GM21423 (cell line): Measurements from ENCODE around the gene PPP1R17.

Experiments used
- ATAC-seq: cut with Tn5 transposase; IDR thresholded peaks from one replicate; pipeline ENCODE4 v1.9.1; 2021; ENCODE audit warnings: mild to moderate bottlenecking, moderate library complexity; ENCODE audit not compliant: unreplicated experiment

PPP1R17 gene

DNA sequence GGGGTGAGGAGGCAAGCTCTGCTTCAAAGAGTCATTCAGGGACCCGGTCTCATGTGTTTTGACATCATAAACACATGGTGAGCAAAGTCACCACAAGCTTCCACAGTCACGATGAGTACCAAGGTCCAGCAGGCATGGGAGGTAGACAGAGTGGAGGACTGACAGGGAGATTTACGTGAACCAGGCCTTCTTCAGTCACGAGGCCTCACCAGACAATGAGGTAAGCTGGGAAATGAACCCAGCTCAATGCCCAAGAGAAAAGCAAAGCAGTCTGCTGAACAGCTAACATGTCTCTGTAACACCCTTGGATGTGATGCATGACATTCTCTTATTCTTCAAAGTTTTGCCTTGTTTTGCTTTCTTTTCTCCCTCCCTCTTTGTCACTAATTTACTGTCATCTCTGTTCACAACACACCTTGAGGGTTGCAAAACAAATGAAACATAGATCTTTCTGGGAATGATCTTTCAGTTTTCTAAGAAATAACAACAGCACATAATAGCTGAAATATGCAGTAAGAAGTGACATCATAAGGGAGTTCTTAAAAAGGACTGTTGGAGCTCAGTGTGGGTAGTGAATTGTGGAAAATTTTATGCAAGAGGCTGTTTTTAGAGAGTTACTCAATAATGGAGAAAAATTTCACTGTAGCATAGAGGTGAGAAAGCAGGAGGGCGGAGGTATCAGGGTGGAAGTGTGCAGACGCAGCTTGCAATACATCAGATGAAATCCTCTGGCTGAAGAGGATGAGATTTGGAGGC is 9.0 kb downstream of the PPP1R17 start:
- no peak for ATAC-seq

DNA sequence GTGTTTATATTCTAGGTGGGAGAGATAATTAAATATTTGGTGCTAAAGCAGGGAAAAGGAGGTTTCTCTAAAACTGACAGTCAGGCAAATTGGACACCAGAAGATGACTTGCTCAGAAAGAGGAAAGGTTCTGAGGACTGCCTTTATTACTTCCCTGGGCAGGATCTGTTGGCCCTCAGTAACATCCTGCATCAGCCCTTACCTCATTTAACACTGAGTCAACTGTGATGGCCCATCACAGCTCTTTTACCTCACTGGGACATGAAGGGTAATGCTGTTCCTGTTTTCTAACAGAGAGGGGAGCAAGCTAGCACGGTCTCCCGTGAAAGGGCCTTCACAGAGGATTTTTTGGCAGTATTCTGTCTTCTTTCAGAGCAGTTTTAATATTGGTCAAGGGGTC is 12.0 kb downstream of the PPP1R17 start:
- no peak for ATAC-seq

DNA sequence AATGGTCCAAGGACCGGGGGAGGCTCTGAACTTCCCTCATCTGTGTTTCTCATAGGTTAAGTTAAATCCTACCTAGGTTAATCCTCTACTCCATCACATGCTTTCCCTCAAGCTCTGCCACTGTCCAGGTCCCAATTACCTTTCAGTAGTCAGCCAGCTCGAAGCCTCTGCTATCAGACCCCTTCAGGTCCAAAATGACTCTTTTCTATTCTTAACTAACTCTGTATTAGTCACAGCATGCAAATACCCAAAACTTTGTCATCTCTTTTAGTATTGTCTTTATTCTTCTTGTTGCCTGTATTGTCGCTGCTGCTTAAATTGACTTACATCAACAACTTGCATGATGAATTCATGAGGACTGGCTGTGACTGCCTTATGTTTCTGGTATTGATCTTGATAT is 15.3 kb downstream of the PPP1R17 start:
- ATAC-seq: no peak

DNA sequence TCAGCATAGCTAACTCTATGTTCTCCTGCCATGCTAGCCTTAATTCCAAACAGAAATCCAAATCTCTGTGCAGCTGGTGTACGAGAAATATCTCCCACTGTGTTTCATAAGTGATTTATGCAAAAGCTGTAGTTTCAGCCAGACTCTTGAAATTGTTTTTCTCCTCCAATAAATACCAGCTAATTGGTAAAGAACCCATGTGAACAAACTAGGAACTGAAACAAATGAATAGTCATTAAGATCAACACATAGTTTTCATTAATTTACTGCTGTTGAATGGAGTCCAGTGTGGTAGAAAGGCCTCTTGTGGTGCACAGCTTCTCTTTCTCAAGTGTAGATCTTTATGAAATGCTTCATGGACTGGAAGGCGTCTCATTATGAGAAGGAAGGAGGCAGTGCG is 18.4 kb downstream of the PPP1R17 start:
- no peak for ATAC-seq

DNA sequence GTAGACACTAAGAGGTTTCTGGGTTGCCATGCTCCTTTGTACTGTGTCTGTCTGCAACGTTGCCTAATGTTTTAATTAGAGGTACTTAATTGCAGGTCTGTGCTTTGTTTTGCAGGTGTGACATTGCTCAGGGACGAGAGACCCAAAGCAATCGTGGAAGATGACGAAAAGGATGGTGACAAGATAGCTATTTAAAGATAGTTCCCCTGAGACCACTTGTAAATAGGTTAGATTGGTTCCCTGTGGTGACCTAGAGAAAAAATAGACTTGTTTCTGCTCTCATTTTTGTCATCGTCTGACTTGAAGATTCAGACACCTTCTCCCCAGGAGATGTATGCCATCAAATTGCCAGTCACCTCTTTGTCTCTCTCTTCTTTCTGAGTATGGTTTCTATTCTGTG is 20.1 kb downstream of the PPP1R17 start:
- no peak for ATAC-seq

DNA sequence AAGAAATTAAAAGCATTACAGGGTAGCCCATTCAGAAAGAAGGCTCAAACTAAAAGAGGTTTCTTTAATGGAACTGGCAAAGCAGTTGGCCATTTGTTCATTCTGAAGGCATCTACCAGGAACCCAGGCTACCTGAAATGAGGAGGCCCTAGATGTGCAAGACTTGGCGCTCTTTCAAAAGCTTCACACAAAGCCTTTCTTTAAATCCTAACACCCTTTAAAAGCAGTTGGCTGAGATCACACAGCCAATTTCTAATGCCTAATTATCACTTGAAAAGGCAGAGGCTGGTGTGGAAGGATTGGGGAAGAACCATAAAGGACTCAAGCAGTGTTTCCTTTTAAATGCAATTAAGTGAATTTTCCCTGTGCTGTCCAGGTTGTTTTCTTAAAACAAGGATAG is 23.2 kb downstream of the PPP1R17 start:
- ATAC-seq: no peak

DNA sequence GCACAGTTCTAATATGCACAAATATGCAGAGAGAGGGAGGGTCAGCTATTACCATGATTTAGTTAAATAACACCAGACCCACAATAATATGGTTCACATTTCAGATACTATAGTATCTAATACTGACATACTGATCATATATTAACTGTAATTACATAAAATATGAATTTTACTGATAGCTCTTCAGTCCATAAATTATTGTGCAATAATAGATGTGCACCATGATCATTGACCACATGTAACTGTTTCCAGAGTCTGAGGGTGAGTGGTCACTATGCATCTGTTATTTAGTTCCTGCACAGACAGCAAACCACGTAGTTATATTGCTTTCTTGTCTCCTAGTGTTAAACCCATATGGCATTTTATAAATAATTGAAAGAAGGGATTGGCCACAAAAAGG is 29.3 kb downstream of the PPP1R17 start:
- no peak for ATAC-seq

DNA sequence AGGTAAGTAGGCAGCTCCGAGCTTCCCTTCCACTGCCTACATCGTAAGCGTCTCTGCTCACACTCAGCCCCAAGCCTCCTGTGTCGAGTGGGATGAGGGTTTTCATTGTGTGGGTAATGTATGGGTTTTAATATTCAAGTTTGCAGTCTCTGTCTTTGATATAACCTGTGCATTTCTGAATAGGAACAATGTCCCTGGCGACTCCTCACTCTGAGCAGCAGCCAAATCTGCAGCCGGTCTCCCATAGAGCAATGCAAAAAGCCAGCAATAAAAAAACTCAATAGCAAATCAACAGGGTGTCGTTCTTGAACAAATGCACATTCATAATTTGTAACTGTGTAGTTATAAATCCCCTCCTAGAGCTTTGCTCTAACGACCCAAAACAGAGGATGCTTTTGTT is 33.4 kb downstream of the PPP1R17 start:
- ATAC-seq: no peak

DNA sequence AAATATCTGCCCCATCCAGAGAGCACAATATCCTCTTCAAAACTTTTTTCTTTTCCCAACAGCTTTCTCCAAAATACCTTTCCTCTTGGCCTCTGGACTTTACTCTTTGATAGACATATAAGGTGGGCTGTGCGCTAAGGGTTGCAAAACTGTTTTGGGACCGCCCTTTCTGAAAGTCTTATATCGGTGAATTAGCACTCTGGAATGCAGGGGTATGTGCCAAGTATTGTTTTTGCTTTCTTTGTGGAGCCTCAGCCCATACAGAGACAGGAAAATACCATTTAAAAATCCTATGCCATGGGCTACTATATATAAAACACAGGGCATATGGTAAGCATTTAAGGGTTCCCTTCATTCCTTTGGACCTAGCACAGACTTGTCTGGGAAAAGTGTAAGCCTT is 37.7 kb downstream of the PPP1R17 start:
- no peak for ATAC-seq

DNA sequence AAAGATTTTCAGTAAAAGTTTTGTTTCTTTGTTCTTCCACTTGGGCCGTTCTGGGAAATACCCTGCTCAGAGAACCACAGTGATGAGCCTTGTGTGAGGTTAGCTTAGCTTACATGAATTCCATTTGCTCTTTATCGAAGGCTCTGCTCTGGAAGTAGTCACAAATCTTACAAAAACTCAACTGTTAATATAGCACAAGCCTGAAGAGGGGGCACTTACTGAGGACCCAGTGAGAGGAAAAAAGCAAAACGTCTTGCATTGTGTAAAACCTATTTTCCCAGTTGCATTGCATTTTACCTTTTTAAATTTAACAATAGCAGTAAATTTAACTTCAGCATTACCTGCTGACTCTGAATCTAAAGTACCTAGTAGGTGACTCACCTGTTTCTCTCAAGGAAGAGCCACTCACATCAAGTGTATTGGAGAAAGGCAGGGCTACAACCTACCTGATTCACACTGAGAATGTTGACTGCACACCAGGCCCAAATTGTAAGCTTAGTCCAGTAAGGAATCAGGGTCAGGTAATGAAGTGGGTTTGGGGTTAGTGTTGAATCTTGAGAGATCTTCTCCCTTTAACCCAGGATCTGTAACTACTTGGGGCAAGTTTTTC is 42.3 kb downstream of the PPP1R17 start:
- ATAC-seq: no peak

DNA sequence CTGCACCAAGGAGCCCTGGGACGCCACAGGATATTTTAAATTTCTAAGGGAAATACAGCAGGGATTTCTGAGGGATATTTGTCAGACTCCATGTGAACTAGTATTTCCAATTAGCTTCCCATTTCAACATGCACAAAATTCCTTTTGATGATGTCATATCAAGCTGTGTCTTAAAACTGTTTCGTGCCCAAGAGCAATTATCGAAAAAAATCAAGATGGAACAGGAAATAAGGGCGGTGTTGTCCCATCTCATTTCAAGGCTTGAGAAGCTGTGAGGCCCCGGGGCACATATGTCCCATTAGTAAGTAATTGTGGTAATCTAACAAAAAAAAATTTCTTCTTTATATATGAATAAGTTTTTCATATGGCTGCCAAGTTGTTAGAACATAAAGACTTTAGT is 47.4 kb downstream of the PPP1R17 start:
- ATAC-seq: no peak

DNA sequence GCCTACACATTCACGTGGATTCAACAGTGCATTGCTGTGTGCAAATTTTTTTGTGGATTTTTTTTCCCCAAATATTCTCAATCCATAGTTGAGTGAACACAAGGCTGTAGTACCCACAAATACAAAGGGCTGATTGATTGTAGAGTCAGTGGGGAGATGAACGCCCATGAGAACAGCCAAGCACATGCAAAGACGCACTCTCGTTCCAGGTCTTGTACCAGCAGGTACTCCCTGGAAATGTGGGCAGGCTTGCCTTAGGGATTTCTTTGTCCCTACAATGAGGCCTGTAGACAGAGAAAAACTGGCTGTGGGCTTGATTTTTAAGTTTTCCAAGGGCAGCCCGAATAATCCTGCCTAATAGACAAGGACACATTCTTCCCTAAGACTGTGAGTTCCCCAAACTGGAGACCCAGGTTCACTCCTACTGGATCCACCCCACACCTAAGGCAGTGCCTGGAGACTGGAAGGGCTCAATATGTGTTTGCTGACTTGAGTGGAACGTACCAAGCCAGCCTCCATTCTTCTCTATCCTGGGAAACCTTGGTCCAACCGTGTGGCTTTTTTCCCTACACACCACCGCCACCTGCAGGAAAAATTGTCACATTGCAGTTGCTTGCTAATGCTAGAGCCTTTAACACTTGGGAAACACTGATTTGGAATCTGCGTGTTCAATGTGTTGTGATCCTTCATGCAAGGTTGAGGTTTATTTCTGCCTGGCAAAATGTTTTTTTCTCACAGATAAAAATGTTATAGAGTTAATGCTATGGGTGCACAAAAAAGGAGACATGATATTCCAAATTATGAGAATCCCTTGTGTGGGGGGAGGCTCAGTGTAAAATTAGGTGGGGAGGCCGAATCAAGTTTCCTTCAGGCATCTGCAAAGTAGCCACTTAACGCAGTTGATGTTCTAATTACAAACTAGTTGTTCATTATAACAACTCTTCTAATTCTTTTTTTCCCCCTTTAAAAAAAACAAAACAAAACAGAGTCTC is 49.3 kb downstream of the PPP1R17 start:
- ATAC-seq: no peak

DNA sequence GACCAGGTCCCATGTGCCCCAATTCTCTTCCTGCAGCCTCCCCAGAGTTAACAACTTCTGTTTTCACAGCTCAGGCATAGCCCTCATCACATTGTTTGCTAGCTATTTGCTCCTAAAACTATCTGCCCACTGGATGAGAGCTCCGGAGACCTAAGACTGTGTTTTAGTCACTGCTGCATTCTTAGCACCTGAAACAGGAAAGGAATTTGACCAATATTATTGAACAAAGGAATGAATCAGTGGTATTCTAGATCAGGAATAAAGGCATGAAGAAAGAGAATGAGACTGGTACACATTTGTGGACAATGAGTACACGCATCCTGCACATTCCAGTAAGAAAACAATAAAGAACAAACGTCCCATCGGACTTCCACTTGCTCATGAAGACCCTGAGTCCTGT is 54.8 kb downstream of the PPP1R17 start:
- no peak for ATAC-seq

DNA sequence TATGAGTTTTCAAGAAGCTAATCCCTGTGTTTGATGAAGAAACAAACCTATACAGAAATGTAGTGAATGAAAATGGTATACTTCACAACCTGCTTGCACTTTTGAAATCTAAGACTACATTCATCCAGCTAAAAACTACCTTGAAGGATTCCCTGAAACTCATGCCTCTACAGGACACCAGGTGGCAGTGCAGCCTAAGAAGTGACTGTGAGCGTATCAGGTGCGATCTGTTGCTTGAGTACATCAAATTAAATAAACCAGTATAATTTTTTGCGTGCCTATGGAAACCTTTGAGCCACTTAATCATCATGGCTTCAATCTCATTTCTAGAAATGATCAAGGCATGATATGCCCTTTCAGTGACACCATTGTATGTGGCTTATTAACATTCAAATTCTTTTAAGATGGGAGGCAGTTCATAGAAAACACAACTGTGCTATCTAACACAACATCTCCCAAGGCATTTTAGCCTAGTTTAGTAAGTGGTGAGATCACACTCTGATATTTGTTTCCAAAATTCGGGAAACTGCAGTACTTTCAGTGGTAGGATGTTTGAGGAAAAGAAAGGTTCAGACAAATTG is 57.4 kb downstream of the PPP1R17 start:
- peak; percentile 76 for ATAC-seq

DNA sequence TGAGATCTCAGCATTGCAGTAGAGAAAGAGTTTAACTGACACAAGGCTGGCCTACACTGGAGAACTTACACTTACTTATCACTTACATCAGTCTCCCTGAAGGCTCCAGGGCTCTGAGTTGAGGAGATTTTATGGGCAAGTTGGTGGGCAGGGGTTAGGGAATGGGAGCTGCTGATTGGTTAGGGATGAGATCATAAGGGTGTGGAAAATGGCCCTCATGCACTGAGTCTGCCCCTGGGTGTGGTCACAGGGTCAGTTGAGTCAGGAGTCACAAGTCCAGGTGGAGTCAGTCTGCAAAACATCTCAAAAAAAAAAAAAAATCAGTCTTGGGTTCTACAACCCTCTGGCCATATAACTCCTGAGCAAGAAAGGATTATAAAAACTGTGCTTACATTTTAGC is 60.5 kb downstream of the PPP1R17 start:
- ATAC-seq: no peak

DNA sequence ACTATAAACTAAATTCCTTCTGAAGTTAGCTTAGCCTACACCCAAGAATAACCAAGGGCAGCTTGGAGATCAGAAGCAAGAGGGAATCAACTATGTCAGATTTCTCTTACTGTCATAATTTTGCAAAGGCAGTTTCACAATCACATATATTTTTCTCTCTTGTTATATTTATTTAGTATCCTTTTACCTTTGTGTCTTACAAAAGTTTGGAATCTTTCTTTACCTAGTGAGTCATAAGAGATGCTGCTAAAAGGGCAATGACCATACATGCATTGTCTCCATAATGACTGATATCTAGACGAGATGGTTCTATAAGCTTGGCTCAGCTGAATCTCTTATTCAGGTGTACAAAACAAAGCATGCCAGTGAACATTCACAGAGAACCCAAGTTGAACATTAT is 61.1 kb downstream of the PPP1R17 start:
- no peak for ATAC-seq

DNA sequence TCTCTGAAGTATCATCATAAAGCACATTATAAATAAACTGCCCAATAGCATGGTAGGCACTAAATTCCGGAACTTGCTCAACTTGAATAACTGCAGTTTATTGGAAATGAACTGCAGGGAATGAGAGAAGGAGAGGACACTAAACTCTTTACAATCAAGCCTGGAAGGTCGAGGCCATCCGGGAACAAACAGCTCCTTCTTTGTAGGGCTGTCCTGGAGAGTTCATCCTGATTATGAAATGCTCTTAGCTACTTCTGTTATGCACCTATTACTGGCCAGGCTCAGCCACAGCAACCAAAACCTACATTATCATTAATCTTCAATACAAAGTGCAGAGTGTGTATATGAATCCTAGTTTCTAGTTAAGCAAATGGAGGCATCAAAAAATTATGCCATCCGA is 64.7 kb downstream of the PPP1R17 start:
- no peak for ATAC-seq
